Vagina (tissue), 2 donors: ENCODE measurements around the gene NRXN2. TPM values are rescaled to one million over a fixed set of nuclear protein-coding genes. Genes with fewer than 3 reads are reported as not detected.

Experiments used
- DNase-seq, 2 donors: peaks; one replicate each; pipeline ENCODE4 v3.0.0-alpha.2; 2017; ENCODE audit errors: extremely low spot score in 2 of 2
- H3K27ac ChIP-seq: fragments of 200-600 bp; sonication (generic); one replicate; pipeline ENCODE4 v1.5.1; 2019
- H3K27me3 ChIP-seq: fragments of 200-600 bp; sonication (generic); one replicate; pipeline ENCODE4 v1.5.1; 2019
- H3K36me3 ChIP-seq, 2 donors: fragments of 200-600 bp; sonication (generic); one replicate each; pipeline ENCODE4 v1.5.1; 2017 to 2019
- H3K4me1 ChIP-seq: fragments of 200-600 bp; sonication (generic); one replicate; pipeline ENCODE4 v1.5.1; 2019
- H3K4me3 ChIP-seq, 2 donors: fragments of 200-600 bp; sonication (generic); 1 replicate in 1 of 2; 2 replicates in 1 of 2; pipeline ENCODE4 v1.5.1; 2016 to 2019
- H3K9me3 ChIP-seq: fragments of 200-600 bp; sonication (generic); one replicate; pipeline ENCODE4 v1.5.1; 2019
- CTCF ChIP-seq, 3 experiments: fragments of 450-650 bp in 2 of 3; fragments of 200-600 bp in 1 of 3; sonication (generic) in 1 of 3; IDR thresholded peaks; one replicate each; pipeline ENCODE4 v1.5.1; 2017 to 2019; ENCODE audit warnings: antibody characterized with exemption in 3 of 3, mild to moderate bottlenecking in 2 of 3, moderate library complexity in 2 of 3
- POLR2A ChIP-seq, 2 donors: fragments of 450-650 bp; IDR thresholded peaks; one replicate each; pipeline ENCODE4 v1.6.1; 2017; ENCODE audit warnings: antibody characterized with exemption in 2 of 2, mild to moderate bottlenecking in 2 of 2, moderate library complexity in 2 of 2
- POLR2AphosphoS5 ChIP-seq, 2 donors: sonication (generic); formaldehyde crosslinking; IDR thresholded peaks; one replicate each; pipeline ENCODE4 v1.9.0; 2017; ENCODE audit warnings: antibody characterized with exemption in 2 of 2, mild to moderate bottlenecking in 2 of 2, low read depth in 1 of 2; ENCODE audit not compliant: insufficient read depth in 1 of 2
- intact Hi-C: fragments of 100-400 bp; cut with DNase I; formaldehyde crosslinking; loops from one replicate; pipeline ENCODE4 v1.15.1; 2023
- total RNA-seq: library from RNA; depleted of rRNA; stranded (reverse); fragments of >200 nt; gene quantifications from one replicate; pipeline ENCODE4 v1.2.3, GENCODE V29; 2016

NRXN2 gene
- total RNA-seq, 1 donor from 2014 or later: 16.9 TPM

- Histone ChIP-seq H3K4me3 (peak within 1 kb of the TSS; percentile 19 to 36), H3K27me3 (no peaks in the 10 kb centered on the region), H3K4me1 (peaks cover 52% of the 10 kb centered on the region), H3K27ac (peak within 1 kb of the TSS; percentile 58), H3K36me3 (peaks cover 0 to 31% of the 10 kb centered on the region in 2 donors), H3K9me3 (no peaks in the 10 kb centered on the region)
- no peak for DNase-seq
- intact Hi-C loops: no loop called here
- peak; percentile 16 to 57 for TF ChIP-seq POLR2AphosphoS5 (IDR thresholded peaks at IDR 0.05; ENCODE audit: insufficient read depth in 1 of 2, low read depth in 1 of 2)
- no peak for TF ChIP-seq CTCF (IDR thresholded peaks at IDR 0.05)
- no peak for TF ChIP-seq POLR2A (IDR thresholded peaks at IDR 0.05)
These were observed 37.0 kb upstream of the NRXN2 start, which contains the start of gene PYGM for GRCh38 chr11:64759722-64760719. PYGM (minus strand) TSS chr11:64759974; CDS start chr11:64759898, 76 bp downstream.

GRCh38 chr11:64759131-64759721, 36.2 kb upstream of the NRXN2 start:
- Histone ChIP-seq H3K4me3 (peak overlapping the region; percentile 19 to 36), H3K27ac (peak overlapping the region; percentile 58), H3K36me3 (peaks cover 0 to 23% of the 10 kb centered on the region in 2 donors), H3K9me3 (no peaks in the 10 kb centered on the region), H3K4me1 (peaks cover 44% of the 10 kb centered on the region), H3K27me3 (no peaks in the 10 kb centered on the region)
- no peak for TF ChIP-seq POLR2AphosphoS5 (IDR thresholded peaks at IDR 0.05; ENCODE audit: insufficient read depth in 1 of 2, low read depth in 1 of 2)
- TF ChIP-seq POLR2A (IDR thresholded peaks at IDR 0.05): no peak
- no peak for TF ChIP-seq CTCF (IDR thresholded peaks at IDR 0.05)
- intact Hi-C loops: no loop called here
- no peak for DNase-seq

GRCh38 chr11:64758330-64759079, 35.5 kb upstream of the NRXN2 start:
- Histone ChIP-seq H3K27ac (no peak overlapping the region), H3K4me1 (peaks cover 37% of the 10 kb centered on the region), H3K27me3 (no peaks in the 10 kb centered on the region), H3K36me3 (peaks cover 0 to 16% of the 10 kb centered on the region in 2 donors), H3K9me3 (no peaks in the 10 kb centered on the region), H3K4me3 (peak overlapping the region in 1 of 2 donors; percentile 19)
- intact Hi-C loops: no loop called here
- DNase-seq: no peak
- TF ChIP-seq POLR2AphosphoS5 (IDR thresholded peaks at IDR 0.05; ENCODE audit: insufficient read depth in 1 of 2, low read depth in 1 of 2): no peak
- no peak for TF ChIP-seq CTCF (IDR thresholded peaks at IDR 0.05)
- no peak for TF ChIP-seq POLR2A (IDR thresholded peaks at IDR 0.05)

- Histone ChIP-seq H3K27me3 (no peaks in the 10 kb centered on the region), H3K9me3 (no peaks in the 10 kb centered on the region), H3K4me3 (no peak overlapping the region), H3K4me1 (peaks cover 29% of the 10 kb centered on the region), H3K27ac (no peak overlapping the region), H3K36me3 (peaks cover 0 to 9% of the 10 kb centered on the region in 2 donors)
- no peak for DNase-seq
- intact Hi-C loops: no loop called here
- TF ChIP-seq POLR2AphosphoS5 (IDR thresholded peaks at IDR 0.05; ENCODE audit: insufficient read depth in 1 of 2, low read depth in 1 of 2) (no peak), CTCF (IDR thresholded peaks at IDR 0.05) (no peak), POLR2A (IDR thresholded peaks at IDR 0.05) (no peak)
These were observed 34.7 kb upstream of the NRXN2 start for GRCh38 chr11:64757549-64758329.
